ENCODE measurements around the gene PCLO.
"Not testable (repeated sequence)": the region's sequence is repeated elsewhere in the genome, so short reads cannot be mapped to it uniquely, and the experiment has no call there.

The PCLO gene

DNA sequence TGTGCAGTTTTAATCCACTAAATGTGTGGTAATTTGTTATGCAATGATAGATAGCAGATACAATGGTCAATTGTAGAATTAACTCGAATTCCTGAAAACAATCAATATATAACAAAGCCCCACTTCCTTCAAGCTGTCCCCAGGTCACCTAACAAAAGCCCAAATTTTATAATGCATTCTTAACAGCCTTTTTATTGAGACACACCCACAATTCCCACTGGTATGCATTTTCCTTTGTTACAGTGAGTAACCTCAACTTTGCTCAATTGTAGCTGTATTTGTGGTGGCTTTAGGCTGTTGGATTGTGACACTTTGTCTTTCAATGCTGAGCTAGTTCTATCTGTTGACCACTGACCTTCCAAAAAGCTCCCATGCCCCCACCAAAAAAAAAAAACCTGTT lies 439.3 kb downstream of the PCLO start:
- DNase-seq = no peak

GRCh38 chr7:82722946-82723345 lies 439.7 kb downstream of the PCLO start:
- DNase-seq = no peak

GRCh38 chr7:82715344-82715743 lies 447.3 kb downstream of the PCLO start:
- DNase-seq = no peak

GRCh38 chr7:82714883-82715282 lies 447.8 kb downstream of the PCLO start:
- no peak for DNase-seq

GRCh38 chr7:82713506-82713905 lies 449.2 kb downstream of the PCLO start:
- no peak for DNase-seq

DNA sequence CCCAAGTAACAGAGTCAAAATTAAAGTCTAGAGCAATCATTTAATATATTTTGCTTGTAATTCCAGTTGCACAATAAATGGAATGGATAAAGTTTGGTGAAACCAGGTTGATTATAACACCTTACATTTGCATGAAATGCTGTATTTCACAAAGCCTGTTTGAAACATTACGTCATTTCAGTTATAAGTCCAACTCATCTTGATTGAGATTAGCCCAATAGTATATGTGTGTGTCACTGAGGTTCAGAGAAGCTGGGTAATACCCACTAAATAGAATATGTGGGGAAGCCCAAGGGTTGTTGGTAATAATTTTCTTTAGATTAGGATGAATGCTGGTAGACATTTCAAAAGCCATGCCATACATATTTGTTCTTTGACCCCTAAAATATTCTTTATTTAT lies 456.3 kb downstream of the PCLO start:
- not testable (repeated sequence) for DNase-seq

- DNase-seq = peak; percentile 3
These were observed 457.0 kb downstream of the PCLO start for GRCh38 chr7:82705517-82706260.

GRCh38 chr7:82704121-82704520 lies 458.6 kb downstream of the PCLO start:
- no peak for DNase-seq

All from DMS153 (cell line).